GM12872 (cell line): Measurements from ENCODE around the gene BAG1.

Experiments
- CTCF ChIP-seq: IDR thresholded peaks from 3 replicates; pipeline ENCODE4 v1.5.1; 2011; ENCODE audit warnings: low read depth, mild to moderate bottlenecking, low read length, moderate library complexity; ENCODE audit not compliant: insufficient read depth

BAG1 gene

GRCh38 chr9:33277484-33277883, 13.0 kb upstream of the BAG1 start:
- no peak for TF ChIP-seq CTCF

- TF ChIP-seq CTCF, result no peak
Observed at GRCh38 chr9:33273972-33274328, 9.4 kb upstream of the BAG1 start.

GRCh38 chr9:33273266-33273971, 8.9 kb upstream of the BAG1 start:
- no peak for TF ChIP-seq CTCF

- TF ChIP-seq CTCF, result no peak
Observed at GRCh38 chr9:33272061-33272460, 7.6 kb upstream of the BAG1 start.

- no peak for TF ChIP-seq CTCF
Observed at GRCh38 chr9:33270146-33270545, 5.6 kb upstream of the BAG1 start.

GRCh38 chr9:33267151-33267767, 2.8 kb upstream of the BAG1 start:
- TF ChIP-seq CTCF, result no peak

GRCh38 chr9:33265211-33265865, 830 bp upstream of the BAG1 start:
- TF ChIP-seq CTCF, result no peak
